GM20431 (cell line): ENCODE results near the gene SVIL.
"Not testable (repeated sequence)": the region's sequence is repeated elsewhere in the genome, so short reads cannot be mapped to it uniquely, and the experiment has no call there.

Experiments
- in situ Hi-C: fragments of 300-500 bp; cut with MseI, MboI; formaldehyde crosslinking; loops from one replicate; pipeline ENCODE4 v1.15.0; 2020; ENCODE audit warnings: low sequenced_read_pairs; ENCODE audit not compliant: unreplicated experiment

Gene SVIL

DNA sequence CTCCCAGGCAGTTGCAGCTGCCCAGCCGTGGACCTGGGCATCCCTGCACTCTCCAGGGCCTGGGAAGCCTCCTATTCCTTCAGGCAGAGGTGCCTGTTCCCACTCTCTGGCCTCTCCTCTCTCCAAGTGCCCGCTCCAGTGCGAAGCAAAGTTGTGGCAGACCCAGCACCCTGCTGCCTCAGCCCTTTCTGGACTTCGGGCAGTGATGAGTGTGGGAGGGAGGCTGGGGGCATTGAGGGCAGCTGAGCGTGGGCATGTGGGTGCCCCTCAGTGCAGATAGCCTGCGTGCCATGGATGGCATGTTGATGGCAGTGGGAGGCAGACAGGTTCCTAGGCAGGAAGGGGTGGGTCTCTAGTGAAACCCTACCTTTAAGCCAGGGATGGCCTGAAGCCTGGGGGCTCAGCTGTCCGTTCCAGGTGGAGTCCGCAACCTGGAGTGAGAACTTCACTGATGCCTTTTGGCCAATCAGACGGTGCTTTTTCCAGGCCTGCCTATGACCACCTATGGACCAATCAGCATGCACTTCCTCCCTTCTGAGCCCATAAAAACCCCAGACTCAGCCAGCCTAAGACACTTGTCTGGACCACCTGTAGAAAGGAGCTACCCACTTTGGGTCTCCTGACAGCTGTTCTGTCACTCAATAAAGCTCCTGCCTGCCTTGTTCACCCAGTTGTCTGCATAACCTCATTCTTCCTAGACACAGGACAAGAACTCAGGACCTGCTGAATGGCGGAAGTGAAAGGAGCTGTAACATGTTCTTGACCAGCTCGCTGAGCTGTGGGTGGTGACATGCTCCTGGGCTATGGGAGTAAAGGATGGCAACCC lies 26.1 kb downstream of the SVIL start:
- in situ Hi-C loops = no loop called here

DNA sequence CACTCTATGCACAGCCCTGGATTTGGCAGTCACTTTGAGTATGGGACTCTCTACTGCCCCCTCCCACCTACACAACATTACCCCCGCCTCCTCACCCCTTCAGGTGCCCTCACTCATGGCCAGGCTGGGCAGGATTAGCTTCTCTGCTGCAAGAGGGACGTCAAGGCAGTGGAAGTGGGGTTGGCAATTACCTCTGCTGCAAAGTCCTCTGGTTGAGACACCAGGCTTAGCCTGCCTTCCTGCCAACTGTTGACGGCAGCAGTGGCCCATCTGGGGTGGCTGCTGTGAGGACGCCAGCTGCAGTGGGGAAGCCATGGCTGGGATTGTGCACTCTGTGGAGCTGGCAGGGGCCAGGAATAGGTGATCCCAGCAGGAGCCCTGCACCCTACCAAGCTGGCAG lies 26.7 kb downstream of the SVIL start:
- in situ Hi-C loops = no loop called here

DNA sequence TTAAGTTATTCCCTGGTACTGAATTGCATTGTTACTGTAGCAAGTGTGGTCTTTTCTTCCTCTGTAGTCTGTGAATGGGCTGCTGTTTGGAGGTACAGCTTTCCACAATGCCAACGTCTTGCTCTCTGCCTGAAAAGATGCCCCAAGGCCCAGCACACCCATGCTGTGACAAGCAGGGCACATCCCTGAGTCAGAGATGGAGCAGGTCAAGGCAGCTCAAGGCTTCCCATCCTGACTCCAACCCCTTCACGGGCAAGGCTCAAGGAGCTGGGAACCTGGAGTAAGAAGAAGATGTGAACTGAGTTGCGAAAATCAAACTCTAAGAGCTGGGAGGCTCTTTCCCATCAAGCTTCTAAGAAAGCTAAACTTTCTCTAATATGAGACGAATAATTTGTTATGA lies 27.2 kb downstream of the SVIL start:
- in situ Hi-C loops = no loop called here

DNA sequence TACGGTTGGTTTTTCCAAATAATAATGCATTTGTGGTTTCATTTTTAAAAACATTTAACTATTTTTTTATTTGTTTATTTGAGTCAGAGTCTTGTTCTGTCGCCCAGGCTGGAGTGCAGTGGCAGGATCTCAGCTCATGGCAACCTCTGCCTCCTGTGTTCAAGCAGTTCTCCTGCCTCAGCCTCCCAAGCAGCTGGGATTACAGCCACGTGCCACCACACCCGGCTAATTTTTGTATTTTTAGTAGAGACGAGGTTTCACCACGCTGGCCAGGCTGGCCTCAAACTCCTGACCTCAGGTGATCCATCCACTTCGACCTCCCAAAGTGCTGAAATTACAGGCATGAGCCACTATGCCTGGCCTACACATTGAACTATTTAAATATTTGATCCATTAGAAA lies 28.1 kb downstream of the SVIL start:
- in situ Hi-C loops = not testable (repeated sequence)

DNA sequence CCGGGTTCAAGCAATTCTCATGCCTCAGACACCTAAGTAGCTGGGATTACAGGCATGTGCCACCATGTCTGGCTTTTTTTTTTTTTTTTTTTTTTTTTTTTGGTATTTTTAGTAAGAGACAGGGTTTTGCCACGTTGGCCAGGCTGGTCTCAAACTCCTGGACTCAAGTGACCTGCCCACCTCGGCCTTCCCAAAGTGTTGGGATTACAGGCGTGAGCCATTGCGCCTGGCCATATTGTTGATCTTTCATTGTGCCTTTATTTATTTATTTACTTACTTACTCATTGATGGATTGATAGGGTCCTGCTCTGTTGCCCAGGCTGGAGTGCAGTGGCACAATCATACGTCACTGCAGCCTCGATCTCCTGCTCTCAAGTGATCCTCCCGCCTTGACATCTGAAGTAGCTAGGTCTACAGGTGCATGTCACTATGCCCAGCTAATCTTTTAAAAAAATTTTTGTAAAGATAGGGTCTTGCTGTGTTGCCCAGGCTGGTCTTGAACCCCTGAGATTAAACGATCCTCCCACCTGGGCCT lies 30.4 kb downstream of the SVIL start:
- in situ Hi-C loops = no loop called here

DNA sequence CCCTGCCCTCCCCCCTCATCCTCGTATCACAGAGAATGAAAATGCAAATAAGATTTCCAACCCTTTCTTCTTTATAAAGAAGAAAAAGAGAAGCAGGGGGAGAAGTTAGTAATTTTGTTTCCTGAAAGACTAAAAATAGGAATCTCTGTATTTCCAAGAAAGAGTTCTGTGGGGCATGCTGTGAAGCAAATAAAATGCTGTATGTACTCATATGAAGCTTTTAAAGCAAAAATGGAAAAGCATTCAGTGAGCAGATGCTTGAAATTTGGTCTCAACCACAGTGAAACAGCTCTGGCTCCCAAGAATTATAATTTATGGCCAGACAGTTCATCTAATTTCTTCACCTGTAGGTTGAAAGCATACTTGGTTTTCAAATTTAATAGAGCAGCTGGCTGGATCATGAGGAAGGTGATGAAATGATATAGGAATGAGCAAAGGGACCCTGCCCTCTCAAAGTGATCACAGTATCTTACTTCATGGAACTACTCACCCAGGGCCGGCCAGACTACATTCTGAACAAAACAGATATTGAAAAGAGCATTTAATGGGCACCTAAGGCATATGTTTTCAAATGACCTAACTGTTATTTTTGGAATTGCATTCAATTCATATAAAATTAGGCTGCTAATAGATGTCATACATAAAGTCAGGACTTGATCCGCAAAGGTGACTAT lies 31.4 kb downstream of the SVIL start:
- in situ Hi-C loops = no loop called here

DNA sequence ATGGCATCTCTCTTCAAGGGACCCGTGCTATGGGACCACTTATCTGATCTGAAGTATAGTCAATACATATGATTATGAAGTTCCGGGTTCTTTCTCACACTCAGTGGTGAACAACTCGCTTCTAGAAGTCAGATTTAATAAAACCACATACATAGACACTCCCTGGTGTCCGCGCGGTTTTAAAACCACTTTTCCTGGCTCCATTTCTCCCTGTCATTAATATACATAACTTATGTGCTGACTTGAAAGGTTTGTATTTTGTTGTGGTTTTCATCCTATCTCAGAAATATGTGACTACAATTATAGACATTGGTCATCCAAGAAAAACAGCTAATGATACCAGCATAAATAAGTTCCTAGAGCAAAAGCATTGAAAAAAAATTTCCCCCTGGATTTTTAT lies 34.0 kb downstream of the SVIL start:
- in situ Hi-C loops = no loop called here

DNA sequence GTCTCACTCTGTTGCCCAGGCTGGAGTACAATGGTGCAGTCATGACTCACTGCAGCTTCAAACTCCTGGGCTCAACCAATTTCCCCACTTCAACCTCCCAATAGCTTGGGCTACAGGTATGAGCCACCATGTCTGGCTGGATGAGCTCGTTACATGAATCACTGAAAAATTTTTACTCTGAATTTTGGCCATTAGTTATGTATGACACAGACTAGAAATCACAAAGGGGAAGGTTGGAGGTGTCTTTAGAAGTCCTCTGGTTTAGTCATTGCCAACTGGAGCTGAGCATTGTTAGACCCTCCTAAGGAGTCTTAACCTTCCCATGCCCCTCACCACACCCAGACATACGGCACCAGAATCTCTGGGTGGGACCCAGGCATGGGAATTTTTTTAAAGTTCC lies 34.7 kb downstream of the SVIL start:
- in situ Hi-C loops = no loop called here

DNA sequence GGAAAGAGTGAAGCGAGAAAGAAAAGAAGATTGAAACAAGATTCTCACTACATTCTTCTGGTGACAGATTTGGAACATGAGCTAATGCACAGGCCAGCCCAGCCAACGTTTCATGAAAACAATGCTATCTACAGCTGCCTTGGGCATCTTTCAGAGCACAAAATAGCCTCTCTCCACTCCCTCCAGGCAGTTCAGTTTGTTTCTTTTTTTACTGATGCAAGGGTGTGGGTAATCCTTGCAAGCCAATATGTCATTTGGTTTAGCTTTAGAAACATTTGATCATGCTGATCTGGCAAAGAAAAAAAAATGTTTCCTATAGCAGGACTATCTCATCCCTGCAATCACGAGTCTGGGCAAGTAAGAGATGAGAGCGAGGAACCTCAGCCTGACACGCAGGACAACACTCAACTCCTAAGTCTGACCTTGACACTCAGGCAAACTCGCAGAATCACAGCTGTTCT lies 35.9 kb downstream of the SVIL start:
- in situ Hi-C loops = no loop called here

DNA sequence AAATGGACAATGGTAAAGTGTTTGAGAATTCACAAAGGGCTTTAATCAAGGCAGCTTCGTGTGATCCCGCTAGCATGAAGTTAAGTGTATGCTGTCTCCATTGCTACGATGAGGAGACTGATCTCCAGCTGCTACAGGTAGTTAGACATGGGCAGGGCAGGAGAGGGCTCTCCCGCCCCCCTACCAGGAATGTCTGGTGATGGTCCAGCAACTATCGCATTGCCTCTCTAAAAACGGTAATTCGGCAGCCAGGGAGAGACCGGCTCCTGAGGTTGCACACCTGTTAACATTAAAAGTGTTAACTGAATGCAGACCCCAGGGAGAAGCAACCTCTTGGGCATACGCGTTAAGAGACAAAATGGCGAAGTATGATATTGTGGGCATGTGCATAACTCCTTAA lies 37.9 kb downstream of the SVIL start:
- in situ Hi-C loops = no loop called here

DNA sequence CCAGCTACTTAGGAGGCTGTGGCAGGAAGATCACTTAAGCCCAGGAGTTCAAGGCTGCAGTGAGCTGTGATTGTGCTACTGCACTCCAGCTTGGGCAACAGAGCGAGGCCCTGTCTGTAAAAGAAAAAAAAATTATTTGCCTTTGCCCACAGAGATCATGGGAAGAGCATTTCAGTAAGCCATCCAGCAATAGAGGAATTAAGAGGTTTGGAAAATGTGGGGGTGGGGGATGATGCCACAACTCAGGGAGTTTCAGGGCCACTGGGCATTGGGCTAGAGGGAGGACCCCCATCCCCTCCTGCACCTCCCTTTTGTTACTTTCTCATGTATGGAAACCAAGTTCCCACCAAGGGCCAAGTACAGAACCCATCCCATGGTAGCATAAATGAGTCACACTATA lies 38.4 kb downstream of the SVIL start:
- in situ Hi-C loops = no loop called here

DNA sequence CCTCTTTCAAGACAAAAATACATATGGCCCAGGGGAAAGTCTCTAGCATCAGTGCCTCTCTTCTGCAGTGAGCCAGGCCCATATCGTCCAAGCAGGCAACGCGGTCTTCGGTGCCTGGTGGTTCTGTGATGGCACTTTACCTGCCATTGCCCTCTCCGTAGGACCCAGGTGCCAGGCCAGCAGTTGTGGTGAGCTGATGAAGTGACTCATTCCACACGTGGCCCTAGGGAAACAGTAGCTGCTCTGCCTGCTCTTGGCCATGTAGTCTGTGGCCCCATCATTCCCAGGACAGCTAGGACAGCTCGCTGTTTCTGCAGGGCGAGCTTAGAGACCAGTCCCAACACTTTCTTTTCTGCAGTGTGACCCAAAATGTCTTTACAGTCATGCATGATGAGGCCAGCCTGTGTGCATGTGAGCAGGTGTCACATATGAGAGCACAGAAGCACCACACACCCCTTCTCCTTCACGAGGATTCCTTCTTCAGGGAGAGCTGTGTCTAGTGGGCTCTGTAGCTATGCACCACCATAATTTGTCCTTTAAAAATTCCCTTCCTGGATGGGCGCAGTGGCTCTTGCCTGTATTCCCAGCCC lies 39.0 kb downstream of the SVIL start:
- in situ Hi-C loops = no loop called here

DNA sequence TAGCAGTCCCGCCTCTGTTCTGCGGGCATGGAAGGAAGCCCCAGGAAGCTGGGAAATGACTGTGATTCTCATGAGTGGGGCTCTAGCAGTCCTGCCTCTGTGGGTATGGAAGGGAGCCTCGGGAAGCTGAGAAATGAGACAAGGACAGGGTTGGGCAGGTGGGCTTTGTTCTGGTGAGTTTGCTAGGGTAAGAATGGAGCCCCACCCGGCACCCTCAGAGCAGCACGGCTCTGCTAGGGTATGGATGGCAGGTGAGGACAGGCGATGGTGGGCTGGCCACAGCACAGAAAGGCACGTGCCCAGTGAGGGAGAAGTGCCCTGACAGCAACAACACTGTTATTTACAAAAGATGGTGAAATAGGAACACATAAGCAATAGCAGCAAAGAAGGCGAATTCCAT lies 39.6 kb downstream of the SVIL start:
- in situ Hi-C loops = no loop called here

DNA sequence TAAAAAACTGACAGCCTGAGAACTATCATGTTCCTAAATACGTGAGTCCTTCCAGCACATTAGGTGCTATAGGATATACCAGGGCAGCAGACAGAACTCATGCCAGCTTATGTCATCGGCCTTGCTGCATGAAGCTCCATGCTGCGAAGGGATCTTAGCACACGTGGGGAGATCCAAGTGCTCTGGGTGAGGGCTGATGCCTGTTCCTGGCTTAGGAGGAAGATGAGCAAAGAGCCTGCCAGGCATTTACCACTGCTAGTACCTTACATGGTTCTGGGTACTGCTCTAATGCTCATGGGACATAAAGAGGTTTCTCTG lies 43.2 kb downstream of the SVIL start:
- in situ Hi-C loops = no loop called here

DNA sequence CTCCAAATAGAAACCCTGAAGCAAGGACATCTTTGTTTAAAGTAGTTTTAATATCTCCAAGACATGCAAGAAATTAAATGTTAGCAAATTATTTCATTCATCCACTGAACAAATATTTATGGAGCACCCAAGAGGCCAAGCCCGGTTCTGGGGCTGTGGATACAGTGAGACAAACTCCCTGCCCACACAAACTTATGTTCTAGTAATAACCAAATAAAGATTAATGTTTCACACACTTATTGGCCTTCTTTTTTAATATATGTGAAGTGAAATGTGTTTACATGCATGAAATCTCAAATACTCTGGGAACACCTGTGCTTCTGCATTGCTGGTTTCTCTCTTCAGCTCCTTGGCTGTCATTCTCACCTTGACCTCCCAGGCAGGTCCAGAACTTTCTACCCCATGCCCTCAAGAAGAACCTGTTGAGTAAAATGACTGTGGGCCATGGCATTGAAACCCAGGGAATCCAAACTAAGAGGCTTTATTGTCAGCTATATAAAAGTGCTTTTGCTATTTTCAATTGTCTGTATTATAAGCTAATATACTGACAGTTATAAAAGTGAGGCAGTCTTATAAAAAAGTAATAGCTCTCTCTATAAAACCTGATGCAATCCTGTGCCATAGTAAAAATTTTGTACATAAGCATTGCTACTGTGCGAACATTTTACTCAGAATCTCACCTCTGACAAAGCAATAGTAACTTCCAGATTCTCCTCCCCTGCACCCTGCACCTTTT lies 43.7 kb downstream of the SVIL start:
- in situ Hi-C loops = no loop called here

DNA sequence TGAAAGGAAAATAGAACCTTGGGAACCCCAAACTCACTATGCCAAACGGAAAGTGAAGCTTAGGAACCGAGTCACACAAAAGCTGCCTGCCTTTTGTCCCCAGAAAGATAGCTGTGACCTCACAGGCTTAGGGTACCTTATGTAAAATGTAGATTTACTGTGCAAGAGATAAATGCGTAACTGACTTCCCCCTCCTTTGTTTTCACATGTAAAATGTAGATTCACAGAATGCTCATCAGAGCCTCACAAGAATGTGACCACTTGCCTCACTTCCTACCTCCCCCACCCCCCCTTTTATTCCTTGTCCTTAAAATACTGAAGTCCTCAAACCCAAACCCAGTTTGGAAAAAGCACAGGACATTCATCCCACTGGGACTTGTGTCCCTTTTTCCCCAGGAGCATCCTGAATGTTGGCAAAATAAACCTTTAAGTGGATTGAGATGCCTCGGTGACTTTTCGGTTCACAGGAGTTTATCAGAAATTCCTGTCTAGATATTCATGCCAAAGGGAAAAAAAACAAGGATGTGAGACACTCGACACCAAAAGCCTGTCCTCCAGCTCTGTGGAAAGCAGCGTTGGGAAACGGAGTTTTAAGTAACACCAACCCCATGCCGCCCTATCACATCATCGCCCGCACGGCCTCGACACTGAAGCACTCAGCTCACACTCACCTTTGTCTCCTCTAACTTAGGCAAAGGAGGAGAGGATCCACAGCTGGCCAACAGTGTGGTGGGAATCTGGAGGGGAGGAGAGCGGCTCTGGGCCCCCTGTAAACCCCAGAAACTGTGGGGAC lies 45.9 kb downstream of the SVIL start:
- in situ Hi-C loops = no loop called here

DNA sequence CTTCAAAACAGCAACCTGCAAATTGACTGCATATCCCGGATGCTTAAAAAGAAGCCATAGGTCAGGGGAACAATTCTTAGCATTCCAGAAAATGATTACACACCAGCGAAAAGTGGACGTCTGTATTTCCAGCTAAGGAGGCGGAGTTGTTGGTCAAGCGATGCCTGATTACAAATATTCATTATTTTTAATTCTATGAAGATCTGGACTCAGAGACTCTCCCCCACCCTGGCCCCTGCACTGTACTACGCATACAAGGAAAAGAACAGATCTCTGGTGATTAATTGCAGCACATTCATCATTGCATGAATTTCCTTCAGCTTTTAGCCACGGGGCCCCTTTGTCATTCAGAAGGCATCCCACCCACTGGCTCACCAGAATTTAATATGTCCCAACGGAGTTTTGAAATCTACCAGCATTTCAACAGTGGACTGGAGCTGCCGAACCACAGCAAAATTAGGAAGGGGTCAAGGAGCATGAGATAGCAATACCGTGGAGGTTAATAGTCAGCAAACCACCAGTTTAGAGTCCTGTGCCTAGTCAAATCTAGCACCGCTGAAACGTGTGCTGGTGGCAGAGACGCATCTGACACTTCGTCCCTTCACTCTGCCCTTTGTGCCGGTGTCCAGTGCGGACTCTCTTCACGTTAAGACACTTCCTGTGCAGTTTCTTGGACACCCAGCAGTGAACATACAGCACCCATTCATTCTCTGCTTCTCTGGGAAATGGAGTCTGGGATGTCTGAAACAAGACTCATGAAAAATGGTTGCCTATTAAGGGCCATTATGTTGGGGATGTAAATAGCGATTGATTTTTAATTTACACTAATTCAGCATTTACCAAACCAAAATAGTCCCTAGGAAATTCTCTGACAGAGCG lies 46.8 kb downstream of the SVIL start:
- in situ Hi-C loops = not testable (repeated sequence)

DNA sequence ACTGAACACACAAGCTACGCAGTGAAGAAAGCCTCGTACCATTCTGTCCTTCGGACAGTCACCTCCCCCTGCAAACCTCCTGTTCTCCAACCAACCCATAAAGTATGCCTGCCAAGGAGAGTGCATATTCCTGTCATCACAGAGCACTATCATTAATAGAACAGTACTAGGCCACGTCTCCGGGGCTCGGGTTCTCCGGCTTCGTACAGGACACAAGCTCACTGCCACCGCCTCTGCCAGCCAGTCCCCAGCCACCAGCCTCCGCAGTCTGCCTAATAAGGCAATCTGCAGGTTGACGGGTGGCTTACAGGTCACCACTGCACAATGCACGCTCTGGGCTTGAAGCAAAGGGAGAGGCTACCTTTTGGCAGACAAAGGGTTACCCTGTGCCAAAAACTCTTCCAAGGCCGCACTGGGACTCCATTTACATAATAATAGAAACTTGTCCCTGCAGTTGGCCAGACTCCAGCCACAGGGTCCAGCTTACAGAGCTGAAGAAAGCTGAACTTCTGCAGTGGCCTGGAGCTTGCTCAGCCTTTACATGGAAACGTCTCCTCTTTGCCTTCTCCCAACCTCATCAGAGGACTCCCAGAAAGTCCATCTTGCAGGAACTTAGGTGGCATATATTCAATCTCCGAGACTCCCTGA lies 47.5 kb downstream of the SVIL start:
- in situ Hi-C loops = not testable (repeated sequence)
